ENCODE results near the gene TMEM158. TPM values are rescaled to one million over a fixed set of nuclear protein-coding genes. Genes with fewer than 3 reads are reported as not detected.
A peak's percentile ranks its signal among the peaks of the same experiment; 100 is the strongest.

The TMEM158 gene
- total and polyA plus RNA-seq, 2 of the 8 experiments (the other 6 are each of a cell fraction or from before 2014, with no cell fraction given) = 6.8 to 30.3 TPM

- TF ChIP-seq CTCF (IDR thresholded peaks at IDR 0.05; ENCODE audit: control extremely low read depth in 1 of 3, insufficient read depth in 1 of 3, low read depth in 1 of 3, low read length in 3 of 3) (peak; percentile 77 to 90 (median 84)), GABPA (IDR thresholded peaks at IDR 0.05; ENCODE audit: borderline replicate concordance, insufficient read depth, low read length) (no peak), CREB1 (IDR thresholded peaks at IDR 0.05) (0 out of 2 replicates have a peak, but pooled peaks have one; percentile 8), RAD21 (IDR thresholded peaks at IDR 0.05 in 1 of 2, conservative IDR thresholded peaks at IDR 0.05 in 1 of 2; ENCODE audit: low read depth in 2 of 2, low read length in 2 of 2) (peak; percentile 89), TEAD4 (IDR thresholded peaks at IDR 0.05; ENCODE audit: low read depth, low read length) (0 out of 2 replicates have a peak, but pooled peaks have one; percentile 3)
These were observed 1.1 kb downstream of the TMEM158 start (continued) for GRCh38 chr3:45224824-45225464.

Data from H1 (cell line).